HG03039 (cell line): ENCODE data around the gene ABLIM2.

Source experiments
- ATAC-seq: cut with Tn5 transposase; IDR thresholded peaks from one replicate; pipeline ENCODE4 v1.9.1; 2021; ENCODE audit warnings: mild to moderate bottlenecking, moderate library complexity; ENCODE audit not compliant: unreplicated experiment

Gene ABLIM2

DNA sequence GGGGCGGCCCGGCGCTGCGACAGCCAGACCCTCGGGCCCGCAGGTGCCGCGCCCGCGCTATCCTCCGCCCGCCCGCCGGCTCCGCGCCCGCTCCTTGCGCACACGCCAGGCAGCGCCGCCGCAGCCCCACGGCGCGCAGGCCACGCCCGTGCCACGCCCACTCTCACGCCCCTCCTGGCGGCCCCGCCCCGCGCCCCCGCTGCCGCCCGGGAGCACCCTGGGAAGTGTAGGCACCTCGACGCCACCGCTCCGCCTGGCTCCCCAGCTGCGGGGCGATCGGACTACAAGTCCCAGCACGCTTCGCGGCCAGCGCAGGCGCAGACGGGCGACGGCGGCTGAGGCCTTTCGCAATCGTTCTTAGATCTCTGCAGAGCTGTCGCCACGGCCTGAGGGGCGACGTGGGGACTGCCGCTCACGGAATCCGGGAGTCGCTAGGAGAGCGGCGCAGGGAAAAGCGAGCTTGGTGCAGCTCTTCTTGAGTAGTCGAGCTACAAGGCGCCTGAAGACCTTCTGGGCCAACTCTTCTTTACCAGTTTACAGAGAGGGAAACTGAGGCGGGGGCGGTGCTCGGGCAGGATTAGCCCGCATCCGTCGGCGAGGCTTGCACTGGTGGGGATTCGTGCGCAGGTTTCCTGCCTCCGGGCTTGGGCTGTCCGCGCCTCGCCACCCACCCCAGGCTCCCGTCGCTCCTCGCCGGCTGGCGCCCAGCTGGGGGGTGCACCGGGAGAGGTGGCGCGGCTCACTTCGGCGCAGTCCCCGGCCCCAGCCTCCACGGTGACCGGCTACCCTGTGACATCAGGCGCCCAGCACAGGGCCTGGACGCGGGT lies at the start of gene ABLIM2:
Gene ABLIM2, minus strand, starts transcription at position 104 of the 827 bp plus-strand sequence. CDS start 124 bp downstream, outside the sequence.
- ATAC-seq: peak; percentile 97

DNA sequence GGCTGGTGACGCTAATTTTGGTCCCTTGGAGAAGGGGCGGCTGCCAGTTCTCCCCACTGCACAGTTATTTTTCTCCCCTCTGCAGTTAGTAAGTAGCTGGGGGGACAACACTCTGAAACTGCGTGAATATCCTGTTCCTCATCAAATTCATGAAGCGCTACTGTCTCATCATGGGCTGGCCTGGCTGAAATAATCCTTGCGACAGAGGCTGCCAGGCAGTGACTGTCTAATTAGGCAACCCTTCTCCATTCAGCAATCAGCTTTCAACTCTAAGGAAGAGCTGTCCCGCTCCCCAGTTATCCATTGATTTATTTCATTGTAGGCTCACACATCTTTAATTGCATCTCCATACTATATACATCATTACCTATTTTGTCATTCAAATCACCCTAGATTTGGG lies 48.7 kb upstream of the ABLIM2 start:
- no peak for ATAC-seq

DNA sequence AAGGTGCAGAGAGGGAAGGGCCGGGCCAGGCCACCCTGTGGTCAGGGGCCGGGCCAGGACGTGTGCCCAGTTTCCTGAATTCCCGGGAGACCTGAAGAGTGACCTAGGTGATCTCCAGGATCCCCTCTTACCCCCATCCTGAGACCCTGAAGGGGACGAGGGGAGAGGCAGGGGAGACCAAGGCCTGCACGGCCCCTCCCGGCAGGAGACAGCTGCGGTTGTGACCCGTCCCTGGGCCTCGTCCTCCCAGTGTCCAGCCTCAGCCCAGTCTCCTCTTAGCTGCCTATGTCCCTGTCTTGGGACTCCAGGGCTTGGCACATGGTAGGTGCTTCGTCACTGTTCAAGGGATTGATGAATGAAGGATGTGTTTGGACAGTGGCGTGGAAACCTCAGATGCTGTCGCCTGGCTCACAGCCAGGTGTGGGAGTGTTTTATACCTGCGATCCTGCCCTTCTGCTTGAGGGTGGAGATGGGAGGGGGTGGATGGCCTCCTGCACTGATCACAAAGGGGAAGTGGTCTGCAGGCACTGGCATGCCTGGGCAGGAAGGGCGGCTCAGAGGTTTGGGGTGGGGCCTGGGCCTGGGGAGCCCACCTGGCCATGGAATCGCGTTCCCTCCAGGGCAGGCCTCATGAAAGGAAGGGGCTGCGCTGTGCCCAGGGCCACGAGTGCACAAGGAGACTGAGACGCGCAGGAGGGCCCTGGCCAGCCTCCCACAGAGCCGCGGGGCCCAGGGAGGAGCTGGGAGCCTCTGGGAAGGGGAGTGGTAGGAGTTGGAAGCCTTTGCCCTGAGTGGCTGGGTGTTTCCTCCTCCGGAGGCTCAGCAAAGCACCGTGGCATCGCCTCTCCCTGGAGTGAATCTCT lies 47.4 kb upstream of the ABLIM2 start:
- ATAC-seq: no peak

DNA sequence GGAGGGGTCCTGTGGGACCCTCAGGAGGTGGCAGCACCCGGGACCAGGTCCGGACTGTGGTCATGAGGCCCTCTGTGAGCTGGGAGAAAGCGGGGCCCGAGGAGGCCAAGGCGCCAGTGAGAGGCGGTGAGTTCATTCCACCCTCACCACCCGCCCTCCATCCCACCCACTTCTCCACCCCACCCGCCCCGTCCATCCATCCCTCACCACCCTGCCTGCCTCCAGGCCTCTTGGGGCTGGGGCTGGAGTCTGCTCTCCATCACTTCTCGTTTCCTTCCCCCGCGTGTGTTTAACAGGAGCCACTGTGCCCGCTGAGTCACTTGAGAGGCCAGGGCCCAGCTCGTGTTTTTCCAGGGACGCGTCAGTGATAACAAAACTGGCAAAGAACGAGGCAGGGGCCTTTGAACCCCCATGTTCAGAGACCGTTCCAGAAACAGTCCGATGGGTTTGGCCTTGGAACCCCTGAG lies 46.7 kb upstream of the ABLIM2 start:
- ATAC-seq: no peak

DNA sequence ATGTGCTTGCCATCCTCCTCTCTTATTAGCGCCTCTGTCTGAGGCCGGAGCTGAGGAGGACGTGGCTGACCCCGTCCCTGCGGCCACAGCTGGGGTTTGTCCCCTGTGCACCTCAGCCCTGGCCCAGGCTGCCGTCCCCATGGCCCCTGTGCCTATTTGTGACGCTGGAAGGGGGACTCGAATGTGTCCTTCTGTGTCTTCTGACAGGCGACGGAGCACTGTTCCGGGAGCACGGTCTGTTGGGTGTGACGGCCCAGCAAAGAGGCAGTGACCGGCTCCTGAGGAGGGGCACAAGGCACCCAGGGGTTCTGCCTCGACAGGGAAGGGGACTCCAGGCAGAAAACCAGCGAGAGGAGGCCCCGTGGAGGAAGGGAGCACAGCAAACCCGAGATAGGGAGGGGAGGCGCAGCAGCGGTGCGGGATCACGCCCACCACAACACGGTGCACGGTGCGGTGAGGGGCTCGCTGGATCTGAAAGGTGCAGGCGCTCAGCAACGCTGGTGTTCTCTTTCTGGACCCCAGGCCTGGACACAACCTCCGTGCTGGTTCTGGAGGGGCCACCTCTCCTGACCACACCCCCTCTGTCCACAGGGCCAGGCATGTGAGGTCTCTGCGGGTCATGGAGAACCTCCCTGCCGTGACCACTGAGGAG lies 46.1 kb upstream of the ABLIM2 start:
- ATAC-seq: no peak

DNA sequence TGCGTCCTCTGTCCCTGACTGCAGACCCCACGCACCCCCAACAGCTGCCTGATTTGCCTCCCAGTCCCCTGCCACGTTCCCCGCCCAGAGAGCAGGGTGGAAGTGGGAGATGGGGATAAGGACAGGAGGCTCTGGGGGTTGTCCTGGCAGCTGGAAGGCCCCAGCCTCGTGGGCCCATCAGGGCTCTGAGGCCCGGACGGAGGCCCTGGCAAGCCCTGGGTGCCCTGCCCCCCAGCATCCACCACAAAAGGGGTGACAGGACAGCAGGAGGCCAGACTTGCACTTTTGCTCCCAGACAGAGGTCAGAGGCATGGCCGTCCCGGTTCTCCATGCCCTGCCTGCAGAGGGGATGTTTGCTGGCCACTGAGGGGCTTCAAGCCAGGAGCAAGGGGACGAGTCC lies 45.2 kb upstream of the ABLIM2 start:
- no peak for ATAC-seq

DNA sequence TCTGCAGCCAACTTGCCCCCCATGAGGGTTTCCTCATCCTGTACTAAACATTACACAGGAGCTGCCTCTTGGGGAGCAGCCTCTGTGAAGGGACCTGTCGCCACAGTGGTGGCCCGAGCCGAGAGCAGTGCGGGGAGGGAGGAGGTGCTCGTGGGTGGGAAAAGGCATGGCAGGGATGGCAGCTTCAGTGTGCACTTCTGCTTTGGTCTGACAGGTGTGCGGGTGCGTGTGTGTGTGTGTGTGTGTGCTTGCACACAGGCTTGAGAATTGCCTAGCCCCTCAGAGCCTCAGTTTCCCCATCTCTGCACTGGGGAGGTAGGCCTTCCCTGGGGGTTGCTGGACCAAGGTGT lies 44.4 kb upstream of the ABLIM2 start:
- ATAC-seq: no peak

DNA sequence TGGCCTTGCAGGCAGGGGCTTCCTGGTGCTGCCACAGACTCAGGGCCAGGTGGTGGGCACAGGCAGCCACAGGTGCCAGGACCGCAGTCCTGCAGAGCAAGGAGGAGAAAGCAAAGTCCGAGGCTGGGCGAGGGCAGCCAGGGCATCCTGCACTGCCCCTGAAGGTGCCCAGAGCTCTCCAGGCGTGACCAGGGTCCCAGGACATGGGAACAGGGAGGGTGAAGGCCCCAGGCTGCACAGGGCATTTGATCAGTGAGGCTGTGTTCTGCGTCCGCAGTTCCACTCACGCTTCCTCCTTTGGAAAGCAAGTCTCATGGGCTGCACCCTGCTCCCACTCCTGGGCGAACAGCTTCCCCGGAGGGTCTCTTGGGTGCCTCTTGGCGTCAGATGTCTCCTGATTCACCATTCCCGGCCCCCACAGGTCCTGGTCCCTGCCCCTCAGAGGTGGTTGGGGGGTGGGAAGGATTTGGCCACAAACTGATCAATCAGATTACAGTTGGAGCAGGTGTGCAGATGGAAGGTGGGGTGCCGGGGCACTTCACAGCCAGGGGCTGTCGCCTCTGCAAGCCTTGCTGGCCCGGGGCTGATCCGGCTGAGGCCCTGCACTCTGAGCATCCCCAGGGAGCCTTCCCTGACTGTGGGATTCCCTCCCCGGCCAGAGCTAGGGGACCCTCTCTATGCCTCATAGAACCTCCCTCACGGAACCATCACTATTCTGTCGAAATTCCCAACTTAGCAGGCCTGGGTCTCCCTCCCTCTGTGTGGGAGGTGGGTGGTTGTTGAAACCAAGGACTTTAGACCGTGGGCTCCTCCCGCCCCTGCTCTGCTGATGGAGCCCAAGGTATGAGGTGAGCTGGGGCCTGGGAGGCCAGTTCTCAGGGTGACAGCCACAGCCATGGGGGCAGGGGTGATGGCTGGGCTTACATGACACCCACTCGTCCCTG lies 43.8 kb upstream of the ABLIM2 start:
- no peak for ATAC-seq

DNA sequence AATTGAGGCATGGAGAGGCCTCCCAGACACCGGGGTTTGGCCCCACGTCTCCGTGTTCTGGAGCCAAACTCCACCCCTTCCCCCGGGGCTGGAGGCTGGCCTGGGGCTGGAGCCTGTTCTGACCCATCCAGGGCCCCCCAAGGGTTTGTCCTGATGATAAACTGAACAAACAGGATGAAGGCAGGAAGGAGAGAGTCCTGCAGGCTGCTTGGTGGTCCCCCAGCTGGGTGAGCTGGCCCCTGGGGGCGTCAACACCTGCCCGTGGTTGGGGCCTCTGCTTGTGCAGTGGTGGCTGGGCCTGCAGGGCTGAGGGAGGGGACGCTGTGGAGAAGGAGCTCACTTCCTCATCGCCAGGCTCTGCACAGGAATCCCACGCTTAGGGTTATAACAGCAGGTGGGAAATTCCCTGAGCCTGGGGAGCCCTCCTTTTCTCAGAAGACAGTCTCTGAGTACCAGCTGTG lies 42.7 kb upstream of the ABLIM2 start:
- ATAC-seq: peak; percentile 43

DNA sequence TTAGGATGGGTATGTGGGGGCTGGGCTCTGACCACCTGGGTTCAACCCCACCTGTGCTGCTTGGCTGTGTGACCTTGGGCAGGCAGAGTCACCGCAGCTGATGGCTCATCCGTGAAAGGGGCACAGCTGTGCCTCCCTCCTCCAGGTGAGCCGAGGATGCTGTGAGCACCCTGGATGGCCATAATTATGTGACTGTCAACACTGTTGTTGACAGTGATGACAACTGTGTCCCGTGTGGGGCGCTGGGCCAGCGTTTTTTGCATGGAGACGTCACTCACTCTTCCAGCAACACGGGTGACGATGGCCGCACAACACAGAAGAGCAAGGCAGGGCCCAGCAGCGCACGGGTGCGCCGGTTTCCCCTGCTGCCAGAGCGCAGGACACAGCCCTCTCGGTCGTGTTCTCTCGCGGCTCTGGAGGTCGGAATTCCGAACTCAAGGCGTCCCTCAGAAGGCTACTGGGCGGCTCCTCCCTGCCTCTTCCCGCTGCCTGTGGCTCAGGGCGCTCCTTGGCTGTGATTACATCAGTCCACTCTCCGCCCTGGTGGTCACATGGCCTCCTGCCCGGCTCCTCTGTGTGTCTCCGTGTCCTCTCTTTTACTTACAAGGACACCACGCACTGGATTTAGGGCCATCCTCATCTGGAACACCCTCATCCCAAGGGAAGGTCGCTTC lies 41.8 kb upstream of the ABLIM2 start:
- no peak for ATAC-seq

DNA sequence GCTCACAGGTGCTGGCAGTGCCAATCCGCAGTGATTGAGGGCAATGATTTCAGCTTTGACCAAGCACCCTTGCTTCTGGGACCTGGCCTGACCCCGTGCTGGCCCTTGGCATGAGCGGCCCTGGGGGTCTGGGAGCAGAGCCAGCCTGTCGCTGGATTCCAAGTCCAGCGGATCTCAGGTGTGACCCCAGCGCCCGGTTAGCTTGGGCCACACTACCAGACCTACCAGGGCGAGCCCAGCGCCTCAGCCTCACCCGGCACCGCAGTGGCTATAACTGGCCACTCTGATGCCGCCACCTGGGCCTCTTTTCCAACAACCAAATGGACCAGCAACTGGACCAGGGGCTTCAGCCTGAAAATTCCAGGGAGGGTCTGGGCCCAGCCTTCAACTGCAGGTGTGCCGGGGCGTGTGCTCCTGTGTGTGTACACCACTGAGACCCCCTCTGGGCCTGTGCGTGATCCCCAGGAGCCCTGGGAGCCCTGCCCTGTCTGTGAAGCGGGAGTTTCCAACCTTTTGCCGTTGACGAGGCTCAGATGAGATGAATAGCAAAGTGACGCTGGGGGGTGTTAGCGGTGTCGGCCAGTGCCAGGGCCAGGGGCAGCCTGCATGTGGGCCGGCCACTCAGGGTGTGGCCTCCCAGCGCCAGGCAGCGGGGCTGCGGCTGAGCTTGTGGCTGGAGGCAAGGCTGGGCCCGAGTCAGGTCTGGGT lies 41.1 kb upstream of the ABLIM2 start:
- no peak for ATAC-seq

DNA sequence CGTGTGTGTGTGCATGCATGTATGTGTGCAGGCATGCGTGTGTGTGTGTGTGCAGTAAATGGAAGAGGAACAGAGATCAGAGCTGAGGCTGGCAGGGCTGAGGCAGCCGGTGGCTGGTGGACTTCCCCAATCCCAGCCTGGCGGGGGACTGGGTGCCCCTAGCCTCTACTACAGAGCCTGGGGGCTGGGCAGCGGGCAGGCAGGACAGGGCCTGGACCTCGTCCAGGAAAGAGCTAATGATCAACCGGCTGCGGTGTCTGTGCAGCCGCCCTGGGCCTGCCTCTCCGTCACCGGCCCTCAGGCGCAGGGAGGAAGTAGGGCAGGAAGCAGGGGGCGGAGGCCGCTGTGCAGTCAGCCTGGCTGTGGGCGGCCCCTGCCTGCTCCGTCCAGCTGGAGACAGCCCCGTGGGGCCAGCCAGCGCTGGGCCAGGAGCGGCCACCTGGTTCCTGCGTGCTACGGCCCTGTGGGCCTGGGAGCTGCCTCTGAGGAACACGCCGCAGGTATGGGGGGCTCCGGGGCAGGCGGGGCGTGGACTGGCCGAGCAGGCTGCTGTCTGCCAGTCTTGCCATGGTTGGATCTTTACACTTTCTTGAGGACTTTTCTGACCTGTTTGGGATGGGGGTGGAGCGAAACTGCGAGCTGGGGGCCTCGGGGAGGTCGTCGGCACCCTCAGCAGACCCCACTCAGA lies 40.4 kb upstream of the ABLIM2 start, which contains the start of gene SH3TC1:
Gene SH3TC1, plus strand, starts transcription at position 385 of the 688 bp plus-strand sequence. CDS start 5,905 bp downstream, outside the sequence.
- peak; percentile 79 for ATAC-seq

DNA sequence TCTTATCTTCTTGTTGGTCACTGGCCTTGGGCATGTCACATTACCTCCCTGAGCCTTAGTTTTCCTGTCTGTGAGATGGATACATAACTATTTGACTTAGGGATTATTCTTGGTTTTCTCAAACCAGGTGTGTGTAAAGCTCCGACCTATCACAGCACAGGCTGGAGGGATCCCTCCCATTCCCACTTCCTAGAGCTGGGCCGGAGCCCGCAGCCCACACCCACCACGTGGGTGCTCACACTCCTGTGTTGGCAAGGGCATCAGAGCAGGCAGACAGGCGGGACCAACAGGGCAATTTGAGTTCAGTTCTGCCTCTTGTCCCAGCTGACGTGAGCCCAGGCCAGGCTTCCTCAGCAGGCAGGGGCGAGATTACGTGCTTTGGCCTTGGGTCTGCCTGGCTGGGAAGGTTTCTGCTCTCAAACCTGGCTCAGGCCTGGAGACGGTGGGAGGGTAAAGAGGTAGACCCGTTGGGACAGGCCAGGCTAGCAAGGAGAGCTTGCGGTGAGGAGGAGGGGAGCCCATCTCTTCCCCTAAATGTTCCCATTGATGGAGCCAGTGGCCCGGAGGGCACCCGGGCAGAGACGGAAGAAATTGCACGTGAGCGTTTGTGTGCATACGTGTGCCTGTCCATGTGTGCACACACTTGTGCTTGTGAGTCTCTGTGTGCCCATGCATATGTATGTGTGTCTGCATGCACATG lies 39.7 kb upstream of the ABLIM2 start:
- ATAC-seq: no peak

DNA sequence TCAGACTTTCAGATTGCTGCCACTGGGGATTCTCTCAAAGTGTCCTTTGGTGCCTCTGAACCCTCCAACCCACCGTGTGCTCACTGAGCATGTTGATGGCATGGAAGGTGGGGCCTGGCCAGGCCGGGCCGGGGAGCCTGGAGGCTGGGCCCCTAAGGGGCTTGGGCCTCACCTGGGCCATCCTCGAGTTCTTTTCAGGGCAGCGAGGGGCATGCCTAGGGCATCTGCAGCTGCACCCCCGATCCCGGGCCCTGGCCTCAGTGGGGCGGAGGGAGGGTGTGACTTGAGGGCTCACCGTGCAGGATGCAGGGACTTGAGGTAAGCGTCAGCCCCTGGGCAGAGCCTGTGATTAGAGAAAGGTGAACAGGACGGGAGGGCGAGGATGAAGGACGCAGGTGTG lies 38.9 kb upstream of the ABLIM2 start:
- ATAC-seq: no peak

DNA sequence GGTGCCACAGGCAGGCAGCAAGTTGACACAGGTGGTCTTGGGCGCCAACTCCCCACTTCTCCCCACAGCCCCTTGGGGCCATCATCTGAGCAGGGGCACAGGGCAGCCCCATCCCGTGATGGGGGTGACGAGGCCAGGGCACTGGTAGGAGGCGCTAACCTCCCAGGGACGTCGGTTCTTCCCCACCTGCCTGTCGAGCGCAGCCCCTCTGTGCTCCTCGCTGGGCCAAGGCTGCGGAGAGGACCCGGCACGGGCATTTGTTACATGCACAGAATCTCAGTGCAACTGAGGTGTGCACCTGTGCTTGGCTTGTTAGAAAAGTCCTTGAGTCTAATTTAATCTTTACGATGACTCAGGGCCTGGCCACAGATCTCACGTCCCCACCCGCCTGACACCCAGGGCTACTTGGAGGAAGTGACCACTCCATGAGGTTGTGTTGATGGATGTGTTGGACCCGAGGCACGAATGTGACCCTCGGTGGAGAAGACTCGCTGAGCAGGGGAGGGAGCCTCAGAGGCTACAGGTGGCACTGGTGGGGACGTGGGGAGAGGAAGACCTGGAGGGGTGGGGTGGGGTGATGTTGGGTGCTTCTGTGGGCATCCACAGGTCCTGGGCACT lies 37.3 kb upstream of the ABLIM2 start:
- ATAC-seq: no peak

DNA sequence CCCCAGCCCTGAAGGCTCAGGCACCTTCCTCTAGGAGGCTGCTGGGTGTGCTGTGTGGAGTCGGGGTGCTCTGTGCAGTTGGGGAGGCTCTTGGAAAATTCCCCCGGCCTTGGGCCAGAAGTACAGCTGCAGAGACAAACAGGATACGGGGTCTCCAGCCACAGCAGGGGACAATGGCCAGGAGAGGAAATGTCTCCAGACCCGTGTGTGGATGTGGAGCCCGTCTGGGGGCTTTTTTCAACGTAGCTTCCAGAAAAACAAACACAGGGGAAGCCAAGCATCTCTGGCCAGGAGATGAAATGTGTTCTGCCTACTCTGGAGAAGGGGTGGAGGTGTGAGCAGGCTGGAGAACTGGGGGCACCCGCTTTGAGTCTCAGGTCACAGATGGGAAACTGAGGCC lies 36.8 kb upstream of the ABLIM2 start:
- ATAC-seq: no peak
